Stomach (tissue), 4 donors: Measurements from ENCODE around the gene DPH7.

Experiments
- CTCF ChIP-seq, 7 experiments: fragments of 450-650 bp in 4 of 7; fragments of 200-600 bp in 3 of 7; sonication (generic) in 3 of 7; IDR thresholded peaks; one replicate each; pipeline ENCODE4 v1.5.1; 2016 to 2019; ENCODE audit warnings: antibody characterized with exemption in 7 of 7, control low read depth in 2 of 7, mild to moderate bottlenecking in 1 of 7
- POLR2A ChIP-seq, 4 donors: fragments of 450-650 bp; IDR thresholded peaks; one replicate each; pipeline ENCODE4 v1.6.1; 2016; ENCODE audit warnings: antibody characterized with exemption in 4 of 4, control low read depth in 2 of 4, mild to moderate bottlenecking in 1 of 4, moderate library complexity in 1 of 4
- POLR2AphosphoS5 ChIP-seq, 3 donors: sonication (generic); formaldehyde crosslinking; IDR thresholded peaks; one replicate each; pipeline ENCODE4 v1.6.1; 2016; ENCODE audit warnings: antibody characterized with exemption in 3 of 3

GRCh38 chr9:137579259-137579604 lies 507 bp upstream of the DPH7 start:
- TF ChIP-seq CTCF (IDR thresholded peaks at IDR 0.05) (no peak), POLR2A (IDR thresholded peaks at IDR 0.05) (no peak), POLR2AphosphoS5 (IDR thresholded peaks at IDR 0.05) (no peak)
